Activated CD8-positive, alpha-beta memory T cell treated with anti-CD3 and anti-CD28 coated beads, Interleukin-2, amount 50 U/mL, for 4 hours (primary cell): Measurements from ENCODE around the gene HOXA11.

ENCODE experiments used
- DNase-seq: peaks from one replicate; pipeline ENCODE4 v3.0.0-alpha.2; 2020

The HOXA11 gene

GRCh38 chr7:27167916-27168264, 17.1 kb downstream of the HOXA11 start:
- no peak for DNase-seq

GRCh38 chr7:27166531-27167505, 18.2 kb downstream of the HOXA11 start:
- no peak for DNase-seq

DNA sequence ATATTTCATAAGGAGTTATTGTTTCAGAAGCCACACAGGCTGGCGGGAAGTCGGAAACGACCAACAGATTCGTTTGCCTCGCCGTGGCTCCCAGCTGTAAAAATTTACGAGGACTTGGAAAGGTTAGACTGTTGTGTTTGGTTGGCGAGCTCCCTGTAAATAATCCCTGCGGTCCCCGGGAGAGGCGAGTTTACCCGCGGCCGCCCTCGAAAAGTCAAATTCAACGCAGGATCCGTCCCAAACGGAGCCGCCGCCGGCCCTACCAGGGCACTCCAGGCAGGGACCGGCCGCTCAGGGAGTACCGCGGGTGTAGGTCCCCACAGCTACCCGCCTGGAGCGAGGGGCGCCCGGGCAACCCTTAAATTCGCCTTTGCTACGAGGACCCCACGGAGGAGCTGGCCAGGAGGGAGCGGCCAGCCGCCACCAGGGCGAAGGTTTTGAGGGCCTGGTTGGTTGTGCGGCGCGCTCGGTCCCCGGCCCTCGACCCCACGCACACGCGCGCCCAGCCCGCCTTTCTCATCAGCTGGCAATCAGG, 19.0 kb downstream of the HOXA11 start:
- DNase-seq: no peak

GRCh38 chr7:27165089-27165995, 19.7 kb downstream of the HOXA11 start, which contains the start of gene HOXA9:
Gene HOXA9, minus strand, starts transcription at chr7:27165537. Its CDS starts 80 bp downstream, at chr7:27165457.
- DNase-seq: peak; percentile 15

GRCh38 chr7:27164367-27165088, 20.5 kb downstream of the HOXA11 start:
- DNase-seq: no peak

DNA sequence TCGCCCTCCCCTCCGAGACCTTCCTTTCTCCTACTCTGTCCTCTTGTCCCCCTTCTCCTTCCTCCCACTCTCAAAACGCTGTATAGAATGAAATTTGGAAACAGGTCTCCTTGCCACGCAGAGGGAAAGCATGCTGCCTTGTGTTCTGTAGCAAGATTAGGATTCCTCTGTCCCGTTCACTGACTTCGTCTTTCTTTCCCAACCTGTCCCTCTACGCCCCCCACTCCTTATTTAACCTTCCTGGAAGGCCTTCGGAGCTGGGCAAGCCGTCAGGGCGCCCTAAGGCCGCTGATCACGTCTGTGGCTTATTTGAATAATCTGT, 21.0 kb downstream of the HOXA11 start:
- no peak for DNase-seq

GRCh38 chr7:27163288-27164044, 21.6 kb downstream of the HOXA11 start:
- peak; percentile 2 for DNase-seq

GRCh38 chr7:27162561-27163287, 22.3 kb downstream of the HOXA11 start:
- no peak for DNase-seq

- DNase-seq: peak; percentile 15
These were observed 23.1 kb downstream of the HOXA11 start for GRCh38 chr7:27161721-27162560.

GRCh38 chr7:27161214-27161720, 23.8 kb downstream of the HOXA11 start:
- DNase-seq: peak; percentile 15

DNA sequence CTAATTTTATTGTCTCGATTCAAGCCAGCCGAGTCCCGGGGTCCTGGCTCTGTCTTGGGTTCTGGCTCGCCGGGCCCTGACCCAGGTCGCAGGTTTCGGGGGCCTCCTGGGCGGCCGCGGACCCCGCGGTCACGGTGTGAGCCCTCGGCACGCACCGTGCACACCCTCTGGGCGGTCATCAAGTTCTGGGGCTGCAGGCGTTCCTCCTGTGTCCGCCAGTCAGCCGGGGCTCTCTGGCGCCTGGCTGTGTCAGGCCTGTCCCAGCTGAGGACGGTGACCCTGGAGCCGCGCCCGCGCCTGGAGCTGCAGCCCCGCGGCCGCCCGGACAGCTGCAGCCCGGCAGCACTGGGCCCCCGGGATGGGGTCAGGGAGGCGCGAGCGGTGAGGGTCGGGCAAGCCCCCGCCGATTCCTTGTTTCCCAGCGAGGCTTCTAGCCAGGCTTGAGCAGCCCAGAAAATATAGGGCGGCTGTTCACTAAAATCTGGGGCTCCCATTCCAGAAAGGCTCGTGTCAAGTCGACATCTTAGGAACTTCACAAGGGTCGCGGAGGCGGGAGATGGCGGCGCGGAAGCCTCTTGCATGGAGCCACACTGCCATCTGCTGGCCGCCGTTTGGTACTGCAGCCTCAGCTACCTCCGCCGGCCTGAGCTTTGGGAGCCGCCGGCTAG, 24.4 kb downstream of the HOXA11 start:
- DNase-seq: peak; percentile 89

DNA sequence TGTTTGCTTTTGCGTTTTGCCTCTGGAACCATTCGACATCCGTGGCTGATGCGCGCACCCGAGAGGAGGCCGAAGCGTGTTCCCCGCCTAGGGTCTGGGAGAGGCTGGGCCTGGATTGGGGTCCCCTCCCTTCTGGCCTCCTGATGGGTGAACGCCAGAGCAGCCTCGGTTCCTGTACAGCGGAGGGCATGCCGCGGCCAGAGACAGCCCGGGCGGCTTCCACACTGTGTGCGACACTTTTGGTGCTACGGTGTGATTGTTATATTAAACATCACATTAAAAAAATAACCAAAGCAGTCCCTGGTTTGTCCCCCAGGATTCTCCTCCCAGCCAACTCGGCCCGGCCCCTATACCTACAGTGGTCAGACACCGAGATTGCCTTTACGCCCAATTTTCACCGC, 24.9 kb downstream of the HOXA11 start:
- DNase-seq: peak; percentile 27

GRCh38 chr7:27159266-27160144, 25.5 kb downstream of the HOXA11 start:
- peak; percentile 11 for DNase-seq

GRCh38 chr7:27158436-27159265, 26.4 kb downstream of the HOXA11 start:
- DNase-seq: no peak

- no peak for DNase-seq
These were observed 27.2 kb downstream of the HOXA11 start for GRCh38 chr7:27157702-27158431.

- DNase-seq: no peak
These were observed 27.9 kb downstream of the HOXA11 start for GRCh38 chr7:27156916-27157701.
